K562 (cell line): ENCODE results near the gene ZNF502. TPM values are rescaled to one million over a fixed set of nuclear protein-coding genes. Genes with fewer than 3 reads are reported as not detected.

Experiments
- BDP1 ChIP-seq: IDR thresholded peaks from 3 replicates; pipeline ENCODE4 v1.6.1; 2011; ENCODE audit not compliant: insufficient read length, insufficient read depth
- CBX8 ChIP-seq: fragments of 200-600 bp; sonication (generic); IDR thresholded peaks from 2 replicates; pipeline ENCODE4 v1.6.1; 2012; ENCODE audit warnings: borderline replicate concordance, mixed run types, low read depth, mild to moderate bottlenecking, moderate library complexity, mixed read lengths, low read length, control low read depth, inconsistent platforms; ENCODE audit not compliant: poor library complexity, severe bottlenecking; ENCODE audit errors: extremely low read depth
- KLF10 ChIP-seq: fragments of 250-450 bp; sonication (Bioruptor Pico); IDR thresholded peaks from 2 replicates; pipeline ENCODE4 v1.6.1; 2021; ENCODE audit warnings: matching md5 sums
- MXI1 ChIP-seq: IDR thresholded peaks from 2 replicates; pipeline ENCODE4 v1.6.1; 2011; ENCODE audit warnings: low read depth, mild to moderate bottlenecking, improper control_type of control experiment, low read length
- NCOA6 ChIP-seq: fragments of 450-650 bp; IDR thresholded peaks from 2 replicates; pipeline ENCODE4 v1.6.1; 2017; ENCODE audit warnings: mild to moderate bottlenecking
- NFRKB ChIP-seq: fragments of 450-650 bp; IDR thresholded peaks from 2 replicates; pipeline ENCODE4 v1.6.1; 2016; ENCODE audit warnings: low read depth
- OTX1 ChIP-seq: fragments of 450-650 bp; formaldehyde crosslinking; IDR thresholded peaks from 2 replicates; pipeline ENCODE4 v1.4.0; 2022; ENCODE audit warnings: mild to moderate bottlenecking
- PHF8 ChIP-seq: fragments of 200-600 bp; sonication (generic); IDR thresholded peaks from 2 replicates; pipeline ENCODE4 v1.6.1; 2012; ENCODE audit warnings: mixed run types, mild to moderate bottlenecking, inconsistent platforms, low read length, moderate library complexity, borderline replicate concordance
- RB1 ChIP-seq: fragments of 450-650 bp; IDR thresholded peaks from 2 replicates; pipeline ENCODE4 v1.6.1; 2017; ENCODE audit warnings: low read depth, mild to moderate bottlenecking
- TRIM24 ChIP-seq, 2 experiments: fragments of 450-650 bp; IDR thresholded peaks; 2 replicates each; pipeline ENCODE4 v1.6.1; 2016
- ZKSCAN1 ChIP-seq: fragments of 150-350 bp; IDR thresholded peaks from 2 replicates; pipeline ENCODE4 v1.6.1; 2016; ENCODE audit warnings: low read depth, low read length
- ZNF253 ChIP-seq: fragments of 250-450 bp; sonication (Bioruptor Pico); conservative IDR thresholded peaks from 2 replicates; pipeline ENCODE4 v1.6.1; 2021; ENCODE audit warnings: mild to moderate bottlenecking
- ZNF79 ChIP-seq: fragments of 250-450 bp; sonication (Bioruptor Pico); IDR thresholded peaks from 2 replicates; pipeline ENCODE4 v1.4.0; 2020; ENCODE audit warnings: low read depth, mild to moderate bottlenecking, moderate library complexity
- polyA plus RNA-seq, 8 experiments: library from polyadenylated mRNA; depleted of rRNA in 4 of 8; stranded (reverse) in 5 of 8; unstranded in 3 of 8; fragments of >200 nt; fragmentation: Nextera tagmentation in 2 of 8; fragmentation: Illumina TruSeq in 1 of 8; extraction: Ambion mirVana in 2 of 8; extraction: Trizol in 1 of 8; gene quantifications; 2 replicates each; pipeline versions ENCODE4 v1.2.1 to v1.2.3, GENCODE V29; 2011 to 2014; ENCODE audit warnings: inconsistent platforms in 1 of 8, missing spikeins in 1 of 8
- total RNA-seq, 7 experiments: library from RNA; depleted of rRNA in 6 of 7; stranded (reverse); fragments of >200 nt in 6 of 7; fragmentation: Illumina TruSeq in 2 of 7; extraction: Trizol in 2 of 7; gene quantifications; 2 replicates each; pipeline versions ENCODE4 v1.2.1 to v1.2.3, GENCODE V29; 2011 to 2021; ENCODE audit warnings: low replicate concordance in 1 of 7
- TF ChIP-seq, protein P1 (sequence below): IDR thresholded peaks from 2 replicates; pipeline ENCODE4 v1.6.1; 2016; ENCODE audit warnings: missing genetic modification characterization, missing compliant biosample characterization
- TF ChIP-seq, protein P2 (sequence below): fragments of 450-650 bp; IDR thresholded peaks from 2 replicates; pipeline ENCODE4 v1.6.1; 2017; ENCODE audit warnings: mild to moderate bottlenecking, moderate library complexity
- TF ChIP-seq, protein P3 (sequence below): sonication (generic); formaldehyde crosslinking; IDR thresholded peaks from 2 replicates; pipeline ENCODE4 v1.8.0; 2022; ENCODE audit warnings: missing genetic modification reagents, mild to moderate bottlenecking, borderline replicate concordance
- TF ChIP-seq, protein P4 (sequence below): fragments of 250-450 bp; sonication (Bioruptor Pico); IDR thresholded peaks from 2 replicates; pipeline ENCODE4 v1.5.0; 2021; ENCODE audit warnings: mild to moderate bottlenecking, borderline replicate concordance
- TF ChIP-seq, protein P5 (sequence below): fragments of 450-650 bp; formaldehyde crosslinking; IDR thresholded peaks from 2 replicates; pipeline ENCODE4 v1.4.0; 2020; ENCODE audit warnings: mild to moderate bottlenecking

ZNF502 gene
- total and polyA plus RNA-seq, 9 of the 15 experiments (the other 6 are each of a cell fraction or from before 2014, with no cell fraction given): 0.38 to 0.98 (median 0.67) TPM

DNA sequence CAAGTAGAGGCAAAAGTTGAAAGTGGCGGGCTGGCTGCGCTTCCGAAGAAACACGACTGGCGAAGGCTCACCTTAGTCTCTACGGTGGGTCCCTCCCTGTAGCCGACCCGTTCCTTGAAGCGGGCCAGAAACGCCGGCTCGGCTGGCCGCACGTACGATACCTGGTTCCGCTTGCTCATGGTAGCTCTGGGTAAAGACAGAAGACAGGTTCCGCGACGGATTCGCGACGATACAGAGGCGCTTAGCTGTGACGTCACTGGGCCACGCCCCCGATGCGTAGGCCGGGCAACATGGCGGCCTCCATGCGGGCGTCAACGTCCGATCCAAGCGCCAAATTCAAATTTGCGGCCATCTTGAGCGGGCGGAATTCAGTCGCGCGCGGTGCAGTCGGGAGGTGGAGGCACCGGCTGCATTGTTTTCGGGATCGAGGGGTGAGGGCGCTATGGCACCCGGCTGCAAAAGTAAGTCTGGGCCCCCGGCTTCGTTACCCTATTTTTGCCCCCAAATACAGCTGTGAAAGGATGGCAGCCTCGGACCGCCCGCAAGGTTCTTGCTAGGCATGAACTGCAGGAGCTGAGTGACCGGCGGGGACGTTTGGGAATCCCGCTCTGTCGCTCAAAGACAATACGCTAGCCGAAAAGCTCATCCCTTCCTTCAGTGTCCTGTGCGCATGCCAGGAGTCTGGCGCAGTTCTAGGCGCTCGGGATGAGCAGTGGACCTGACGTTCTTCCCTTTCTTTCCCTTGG, 49.1 kb downstream of the ZNF502 start, which contains the start of the genes KIAA1143 and KIF15 (continued):
- TF ChIP-seq NFRKB (peak; percentile 94), NCOA6 (no peak), ZNF253 (no peak), TRIM24 (IDR thresholded peaks at IDR 0.05) (peak; percentile 45 to 69; a peak in 2 of 4 replicates), MXI1 (peak; percentile 81; the same call in 1 of the 2 replicates), CBX8 (no peak), ZKSCAN1 (peak; percentile 55; the same call in 1 of the 2 replicates), BDP1 (no peak), OTX1 (CRISPR knock-in tag) (0 out of 2 replicates have a peak, but pooled peaks have one; percentile 7), KLF10 (CRISPR knock-in tag) (no peak), RB1 (peak; percentile 92), PHF8 (peak; percentile 99), ZNF79 (CRISPR knock-in tag) (no peak)
- TF ChIP-seq, protein P1, sequence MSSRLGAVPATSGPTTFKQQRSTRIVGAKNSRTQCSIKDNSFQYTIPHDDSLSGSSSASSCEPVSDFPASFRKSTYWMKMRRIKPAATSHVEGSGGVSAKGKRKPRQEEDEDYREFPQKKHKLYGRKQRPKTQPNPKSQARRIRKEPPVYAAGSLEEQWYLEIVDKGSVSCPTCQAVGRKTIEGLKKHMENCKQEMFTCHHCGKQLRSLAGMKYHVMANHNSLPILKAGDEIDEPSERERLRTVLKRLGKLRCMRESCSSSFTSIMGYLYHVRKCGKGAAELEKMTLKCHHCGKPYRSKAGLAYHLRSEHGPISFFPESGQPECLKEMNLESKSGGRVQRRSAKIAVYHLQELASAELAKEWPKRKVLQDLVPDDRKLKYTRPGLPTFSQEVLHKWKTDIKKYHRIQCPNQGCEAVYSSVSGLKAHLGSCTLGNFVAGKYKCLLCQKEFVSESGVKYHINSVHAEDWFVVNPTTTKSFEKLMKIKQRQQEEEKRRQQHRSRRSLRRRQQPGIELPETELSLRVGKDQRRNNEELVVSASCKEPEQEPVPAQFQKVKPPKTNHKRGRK: no peak
- TF ChIP-seq, protein P2, sequence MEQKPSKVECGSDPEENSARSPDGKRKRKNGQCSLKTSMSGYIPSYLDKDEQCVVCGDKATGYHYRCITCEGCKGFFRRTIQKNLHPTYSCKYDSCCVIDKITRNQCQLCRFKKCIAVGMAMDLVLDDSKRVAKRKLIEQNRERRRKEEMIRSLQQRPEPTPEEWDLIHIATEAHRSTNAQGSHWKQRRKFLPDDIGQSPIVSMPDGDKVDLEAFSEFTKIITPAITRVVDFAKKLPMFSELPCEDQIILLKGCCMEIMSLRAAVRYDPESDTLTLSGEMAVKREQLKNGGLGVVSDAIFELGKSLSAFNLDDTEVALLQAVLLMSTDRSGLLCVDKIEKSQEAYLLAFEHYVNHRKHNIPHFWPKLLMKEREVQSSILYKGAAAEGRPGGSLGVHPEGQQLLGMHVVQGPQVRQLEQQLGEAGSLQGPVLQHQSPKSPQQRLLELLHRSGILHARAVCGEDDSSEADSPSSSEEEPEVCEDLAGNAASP: no peak
- TF ChIP-seq, protein P3, sequence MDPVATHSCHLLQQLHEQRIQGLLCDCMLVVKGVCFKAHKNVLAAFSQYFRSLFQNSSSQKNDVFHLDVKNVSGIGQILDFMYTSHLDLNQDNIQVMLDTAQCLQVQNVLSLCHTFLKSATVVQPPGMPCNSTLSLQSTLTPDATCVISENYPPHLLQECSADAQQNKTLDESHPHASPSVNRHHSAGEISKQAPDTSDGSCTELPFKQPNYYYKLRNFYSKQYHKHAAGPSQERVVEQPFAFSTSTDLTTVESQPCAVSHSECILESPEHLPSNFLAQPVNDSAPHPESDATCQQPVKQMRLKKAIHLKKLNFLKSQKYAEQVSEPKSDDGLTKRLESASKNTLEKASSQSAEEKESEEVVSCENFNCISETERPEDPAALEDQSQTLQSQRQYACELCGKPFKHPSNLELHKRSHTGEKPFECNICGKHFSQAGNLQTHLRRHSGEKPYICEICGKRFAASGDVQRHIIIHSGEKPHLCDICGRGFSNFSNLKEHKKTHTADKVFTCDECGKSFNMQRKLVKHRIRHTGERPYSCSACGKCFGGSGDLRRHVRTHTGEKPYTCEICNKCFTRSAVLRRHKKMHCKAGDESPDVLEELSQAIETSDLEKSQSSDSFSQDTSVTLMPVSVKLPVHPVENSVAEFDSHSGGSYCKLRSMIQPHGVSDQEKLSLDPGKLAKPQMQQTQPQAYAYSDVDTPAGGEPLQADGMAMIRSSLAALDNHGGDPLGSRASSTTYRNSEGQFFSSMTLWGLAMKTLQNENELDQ (CRISPR knock-in tag): no peak; the same call in 1 of the 2 replicates
- TF ChIP-seq, protein P4, sequence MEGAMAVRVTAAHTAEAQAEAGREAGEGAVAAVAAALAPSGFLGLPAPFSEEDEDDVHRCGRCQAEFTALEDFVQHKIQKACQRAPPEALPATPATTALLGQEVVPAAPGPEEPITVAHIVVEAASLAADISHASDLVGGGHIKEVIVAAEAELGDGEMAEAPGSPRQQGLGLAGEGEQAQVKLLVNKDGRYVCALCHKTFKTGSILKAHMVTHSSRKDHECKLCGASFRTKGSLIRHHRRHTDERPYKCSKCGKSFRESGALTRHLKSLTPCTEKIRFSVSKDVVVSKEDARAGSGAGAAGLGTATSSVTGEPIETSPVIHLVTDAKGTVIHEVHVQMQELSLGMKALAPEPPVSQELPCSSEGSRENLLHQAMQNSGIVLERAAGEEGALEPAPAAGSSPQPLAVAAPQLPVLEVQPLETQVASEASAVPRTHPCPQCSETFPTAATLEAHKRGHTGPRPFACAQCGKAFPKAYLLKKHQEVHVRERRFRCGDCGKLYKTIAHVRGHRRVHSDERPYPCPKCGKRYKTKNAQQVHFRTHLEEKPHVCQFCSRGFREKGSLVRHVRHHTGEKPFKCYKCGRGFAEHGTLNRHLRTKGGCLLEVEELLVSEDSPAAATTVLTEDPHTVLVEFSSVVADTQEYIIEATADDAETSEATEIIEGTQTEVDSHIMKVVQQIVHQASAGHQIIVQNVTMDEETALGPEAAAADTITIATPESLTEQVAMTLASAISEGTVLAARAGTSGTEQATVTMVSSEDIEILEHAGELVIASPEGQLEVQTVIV (CRISPR knock-in tag): no peak
- TF ChIP-seq, protein P5, sequence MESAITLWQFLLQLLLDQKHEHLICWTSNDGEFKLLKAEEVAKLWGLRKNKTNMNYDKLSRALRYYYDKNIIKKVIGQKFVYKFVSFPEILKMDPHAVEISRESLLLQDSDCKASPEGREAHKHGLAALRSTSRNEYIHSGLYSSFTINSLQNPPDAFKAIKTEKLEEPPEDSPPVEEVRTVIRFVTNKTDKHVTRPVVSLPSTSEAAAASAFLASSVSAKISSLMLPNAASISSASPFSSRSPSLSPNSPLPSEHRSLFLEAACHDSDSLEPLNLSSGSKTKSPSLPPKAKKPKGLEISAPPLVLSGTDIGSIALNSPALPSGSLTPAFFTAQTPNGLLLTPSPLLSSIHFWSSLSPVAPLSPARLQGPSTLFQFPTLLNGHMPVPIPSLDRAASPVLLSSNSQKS (CRISPR knock-in tag): no peak
